Activated naive CD4-positive, alpha-beta T cell treated with Interleukin-2 at 50 U/mL for 16 hours (primary cell): ENCODE data around the gene FARS2.

Source experiments
- DNase-seq: peaks from one replicate; pipeline ENCODE4 v3.0.0-alpha.2; 2020

The FARS2 gene

GRCh38 chr6:5745081-5745480, 483.8 kb downstream of the FARS2 start:
- no peak for DNase-seq

- DNase-seq = no peak
Observed at GRCh38 chr6:5746053-5746758, 484.9 kb downstream of the FARS2 start.

GRCh38 chr6:5746759-5747130, 485.4 kb downstream of the FARS2 start:
- DNase-seq = no peak

GRCh38 chr6:5747379-5747778, 486.1 kb downstream of the FARS2 start:
- no peak for DNase-seq

GRCh38 chr6:5749016-5749650, 487.8 kb downstream of the FARS2 start:
- no peak for DNase-seq

GRCh38 chr6:5749651-5750215, 488.4 kb downstream of the FARS2 start:
- DNase-seq = no peak

- no peak for DNase-seq
Observed at GRCh38 chr6:5751525-5752390, 490.4 kb downstream of the FARS2 start.

GRCh38 chr6:5752391-5752680, 491.0 kb downstream of the FARS2 start:
- DNase-seq = no peak

- no peak for DNase-seq
Observed at GRCh38 chr6:5753209-5753608, 491.9 kb downstream of the FARS2 start.

- no peak for DNase-seq
Observed at GRCh38 chr6:5754904-5755303, 493.6 kb downstream of the FARS2 start.

- no peak for DNase-seq
Observed at GRCh38 chr6:5759571-5759970, 498.3 kb downstream of the FARS2 start.

- DNase-seq = no peak
Observed at GRCh38 chr6:5761370-5761769, 500.1 kb downstream of the FARS2 start.

- no peak for DNase-seq
Observed at GRCh38 chr6:5762561-5762968, 501.3 kb downstream of the FARS2 start.

GRCh38 chr6:5763407-5763806, 502.1 kb downstream of the FARS2 start:
- DNase-seq = no peak

- DNase-seq = no peak
Observed at GRCh38 chr6:5763871-5764270, 502.6 kb downstream of the FARS2 start.

GRCh38 chr6:5764401-5764955, 503.2 kb downstream of the FARS2 start:
- DNase-seq = no peak

- no peak for DNase-seq
Observed at GRCh38 chr6:5765141-5765760, 503.9 kb downstream of the FARS2 start.

GRCh38 chr6:5766260-5766659, 504.9 kb downstream of the FARS2 start:
- no peak for DNase-seq

GRCh38 chr6:5767471-5767870, 506.2 kb downstream of the FARS2 start:
- no peak for DNase-seq

GRCh38 chr6:5771211-5771610, 509.9 kb downstream of the FARS2 start:
- no peak for DNase-seq

GRCh38 chr6:5771759-5772390, 510.6 kb downstream of the FARS2 start:
- no peak for DNase-seq

GRCh38 chr6:5772408-5773120, 511.3 kb downstream of the FARS2 start:
- no peak for DNase-seq
